HG02938 (cell line): ENCODE results near the gene PAPLN.

Experiments
- ATAC-seq: cut with Tn5 transposase; IDR thresholded peaks from one replicate; pipeline ENCODE4 v1.9.1; 2021; ENCODE audit warnings: mild to moderate bottlenecking, moderate library complexity; ENCODE audit not compliant: unreplicated experiment

PAPLN gene

GRCh38 chr14:73258076-73258475, 20.8 kb downstream of the PAPLN start:
- ATAC-seq, result no peak

DNA sequence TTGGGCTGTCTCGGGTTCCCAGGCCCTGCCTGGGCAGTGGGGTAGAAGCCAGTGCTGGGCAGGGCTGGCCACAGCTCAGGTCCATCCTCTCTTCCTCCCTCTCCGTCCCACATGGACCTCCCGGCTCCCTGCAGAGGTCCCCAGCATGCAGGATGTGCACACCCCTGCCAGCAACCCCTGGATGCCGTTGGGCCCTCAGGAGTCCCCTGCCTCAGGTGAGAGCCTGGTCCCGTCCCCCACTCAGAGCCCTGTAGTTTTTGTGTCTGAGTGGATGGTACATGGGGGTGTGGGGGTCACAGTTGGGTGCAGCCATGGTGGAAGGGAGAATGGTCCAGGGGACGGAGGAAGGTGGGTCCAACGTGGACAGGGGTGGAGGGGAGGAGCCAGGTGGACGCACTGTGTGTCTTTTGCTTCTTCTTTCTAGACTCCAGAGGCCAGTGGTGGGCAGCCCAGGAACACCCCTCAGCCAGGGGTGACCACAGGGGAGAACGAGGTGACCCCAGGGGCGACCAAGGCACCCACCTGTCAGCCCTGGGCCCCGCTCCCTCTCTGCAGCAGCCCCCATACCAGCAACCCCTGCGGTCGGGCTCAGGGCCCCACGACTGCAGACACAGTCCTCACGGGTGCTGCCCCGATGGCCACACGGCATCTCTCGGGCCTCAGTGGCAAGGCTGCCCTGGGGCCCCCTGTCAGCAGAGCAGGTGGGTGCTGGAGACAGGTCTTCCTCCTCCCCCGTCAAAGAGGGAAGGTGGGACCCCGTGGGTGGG, 21.7 kb downstream of the PAPLN start:
- ATAC-seq, result no peak

- no peak for ATAC-seq
These were observed 22.5 kb downstream of the PAPLN start for GRCh38 chr14:73259837-73260236.

DNA sequence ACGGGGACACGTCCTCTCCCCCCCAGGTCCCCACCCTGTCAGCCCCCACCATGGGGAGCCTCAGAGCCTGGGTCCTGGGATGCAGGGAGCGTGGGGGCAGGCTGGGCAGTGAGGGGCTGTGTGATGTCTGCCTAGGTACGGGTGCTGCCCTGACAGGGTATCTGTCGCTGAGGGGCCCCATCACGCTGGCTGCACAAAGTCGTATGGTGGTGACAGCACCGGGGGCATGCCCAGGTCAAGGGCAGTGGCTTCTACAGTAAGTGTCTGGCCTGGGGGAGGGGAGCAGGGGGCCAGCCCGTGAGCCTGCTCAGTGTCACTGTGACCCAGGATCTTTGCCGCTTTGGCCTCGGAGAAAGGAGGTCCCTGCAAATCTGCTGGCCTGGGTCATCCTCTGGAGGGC, 23.3 kb downstream of the PAPLN start:
- no peak for ATAC-seq

DNA sequence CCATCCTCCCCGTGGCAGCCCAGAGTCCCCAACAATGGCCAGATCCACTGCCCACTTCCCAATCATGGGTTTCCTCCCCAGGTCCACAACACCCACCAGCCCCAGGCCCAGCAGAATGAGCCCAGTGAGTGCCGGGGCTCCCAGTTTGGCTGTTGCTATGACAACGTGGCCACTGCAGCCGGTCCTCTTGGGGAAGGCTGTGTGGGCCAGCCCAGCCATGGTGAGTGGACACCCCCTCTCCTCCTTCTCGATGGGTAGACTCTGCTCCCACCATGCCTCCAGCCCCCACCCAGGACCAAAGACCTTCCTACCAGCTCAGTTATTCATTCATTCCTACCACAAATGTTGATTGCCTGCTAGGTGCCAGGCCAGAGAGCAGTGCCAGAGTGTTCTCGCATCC, 23.8 kb downstream of the PAPLN start:
- no peak for ATAC-seq

DNA sequence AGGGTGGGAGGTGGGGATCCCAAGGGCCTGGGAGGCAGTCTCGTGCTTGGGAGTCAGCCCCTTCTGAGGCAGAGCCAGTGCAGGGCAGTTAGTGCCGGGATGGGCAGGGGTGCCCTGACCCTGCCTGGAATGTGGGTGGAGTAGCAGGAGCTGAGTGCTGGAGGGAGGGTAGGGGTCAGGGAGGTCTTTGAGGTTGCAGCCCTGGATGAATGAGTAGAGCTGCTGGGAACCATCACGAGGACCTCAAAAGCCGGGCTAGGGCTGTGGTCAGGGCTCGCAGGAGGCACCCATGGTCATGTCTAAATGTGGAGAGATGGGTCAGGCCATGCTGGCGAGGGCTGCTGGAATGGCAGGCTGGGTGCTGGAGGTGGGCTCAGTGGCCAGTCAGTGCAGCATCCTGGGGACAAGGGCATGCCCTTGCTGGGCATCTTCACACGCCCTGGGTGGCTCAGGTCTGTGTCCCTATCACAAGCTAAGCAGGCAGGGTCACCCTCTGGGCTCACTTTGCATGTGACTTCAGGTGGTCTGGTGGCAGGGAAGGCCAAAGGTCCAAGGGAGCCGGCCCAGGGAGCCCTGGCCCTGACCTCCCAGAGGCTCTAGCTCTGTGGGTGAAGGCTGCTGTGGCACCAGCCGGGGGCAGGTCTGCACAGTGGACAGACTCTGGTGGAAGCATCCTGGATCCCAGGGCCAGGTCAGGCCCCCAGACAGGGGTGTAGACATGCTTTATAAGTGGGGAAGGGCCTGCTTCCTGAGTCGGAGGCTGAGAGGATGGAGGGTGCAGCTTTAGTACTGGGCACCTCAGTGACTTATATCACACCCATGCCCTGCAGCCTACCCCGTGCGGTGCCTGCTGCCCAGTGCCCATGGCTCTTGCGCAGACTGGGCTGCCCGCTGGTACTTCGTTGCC, 24.5 kb downstream of the PAPLN start:
- no peak for ATAC-seq

- ATAC-seq, result no peak
These were observed 25.3 kb downstream of the PAPLN start for GRCh38 chr14:73262427-73263183.

DNA sequence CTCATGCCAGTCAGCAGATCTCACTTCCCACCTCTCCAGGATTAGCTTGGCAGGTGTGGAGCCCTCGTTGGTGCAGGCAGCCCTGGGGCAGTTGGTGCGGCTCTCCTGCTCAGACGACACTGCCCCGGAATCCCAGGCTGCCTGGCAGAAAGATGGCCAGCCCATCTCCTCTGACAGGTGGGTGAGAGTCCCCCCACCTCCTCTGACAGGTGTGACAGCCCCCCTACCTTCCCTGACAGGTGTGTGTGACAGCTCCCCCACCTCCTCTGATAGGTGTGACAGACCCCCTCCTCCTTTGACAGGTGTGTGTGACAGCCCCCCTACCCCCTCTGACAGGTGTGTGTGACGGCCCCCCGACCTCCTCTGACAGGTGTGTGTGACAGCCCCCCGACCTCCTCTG, 26.3 kb downstream of the PAPLN start:
- no peak for ATAC-seq

DNA sequence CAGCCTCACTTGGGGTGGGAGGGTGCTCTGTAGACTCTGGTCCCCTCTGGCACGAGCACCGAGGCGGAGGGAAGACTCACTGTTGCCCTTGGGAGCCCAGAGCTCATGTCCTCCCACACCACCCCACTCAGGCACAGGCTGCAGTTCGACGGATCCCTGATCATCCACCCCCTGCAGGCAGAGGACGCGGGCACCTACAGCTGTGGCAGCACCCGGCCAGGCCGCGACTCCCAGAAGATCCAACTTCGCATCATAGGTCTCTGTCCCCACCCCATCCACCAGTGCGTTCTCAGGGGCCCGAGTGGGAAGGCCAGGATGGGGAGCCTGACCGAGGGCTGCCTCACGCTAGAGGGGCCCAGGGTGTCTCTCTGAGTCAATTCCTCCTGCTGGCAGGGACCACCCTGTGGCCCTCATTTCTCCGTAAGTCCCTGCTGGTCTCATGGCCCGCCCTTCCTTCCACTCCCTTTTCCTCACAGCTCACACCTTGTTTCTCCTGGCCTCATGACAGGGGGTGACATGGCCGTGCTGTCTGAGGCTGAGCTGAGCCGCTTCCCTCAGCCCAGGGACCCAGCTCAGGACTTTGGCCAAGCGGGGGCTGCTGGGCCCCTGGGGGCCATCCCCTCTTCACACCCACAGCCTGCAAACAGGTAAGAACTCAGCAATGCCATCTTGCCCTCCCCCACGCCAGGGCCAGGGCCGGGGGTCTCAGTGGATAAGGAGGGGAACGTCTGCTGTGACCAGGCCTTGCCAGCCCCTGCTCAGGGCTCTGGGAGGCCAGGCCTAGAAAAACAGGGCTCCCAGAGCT, 27.0 kb downstream of the PAPLN start:
- ATAC-seq, result no peak

GRCh38 chr14:73264885-73265720, 27.8 kb downstream of the PAPLN start:
- no peak for ATAC-seq

DNA sequence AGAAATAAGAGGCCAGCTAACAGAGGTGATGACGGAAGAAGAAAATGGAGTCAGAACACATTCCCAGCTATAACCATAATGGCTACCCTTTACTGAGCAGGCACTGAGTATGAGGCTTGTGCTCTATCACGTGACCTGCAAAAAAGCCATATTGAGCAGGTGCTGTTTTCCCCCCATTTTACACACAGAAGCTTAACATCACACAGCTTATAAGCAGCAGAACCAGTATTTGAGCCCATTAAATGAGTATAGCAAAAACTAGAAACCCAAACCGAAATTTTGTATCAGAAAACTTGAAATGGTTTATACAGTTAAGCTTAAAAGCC, 28.4 kb downstream of the PAPLN start:
- no peak for ATAC-seq

DNA sequence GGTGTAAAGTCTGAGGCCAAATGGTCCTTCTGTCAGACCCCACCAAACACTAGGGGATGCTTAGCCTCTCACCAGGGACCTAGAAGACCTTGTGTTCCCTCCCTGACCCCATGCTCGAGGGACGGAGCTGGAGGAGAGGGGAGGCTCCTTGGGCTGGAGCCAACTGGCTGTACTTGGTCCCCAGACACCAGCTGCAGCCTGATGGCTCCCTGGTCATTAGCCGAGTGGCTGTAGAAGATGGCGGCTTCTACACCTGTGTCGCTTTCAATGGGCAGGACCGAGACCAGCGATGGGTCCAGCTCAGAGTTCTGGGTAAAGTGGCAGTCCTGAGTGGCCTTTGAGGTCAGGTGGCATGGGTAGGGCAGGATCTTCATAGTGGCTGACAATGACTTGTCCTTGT, 29.0 kb downstream of the PAPLN start:
- no peak for ATAC-seq

DNA sequence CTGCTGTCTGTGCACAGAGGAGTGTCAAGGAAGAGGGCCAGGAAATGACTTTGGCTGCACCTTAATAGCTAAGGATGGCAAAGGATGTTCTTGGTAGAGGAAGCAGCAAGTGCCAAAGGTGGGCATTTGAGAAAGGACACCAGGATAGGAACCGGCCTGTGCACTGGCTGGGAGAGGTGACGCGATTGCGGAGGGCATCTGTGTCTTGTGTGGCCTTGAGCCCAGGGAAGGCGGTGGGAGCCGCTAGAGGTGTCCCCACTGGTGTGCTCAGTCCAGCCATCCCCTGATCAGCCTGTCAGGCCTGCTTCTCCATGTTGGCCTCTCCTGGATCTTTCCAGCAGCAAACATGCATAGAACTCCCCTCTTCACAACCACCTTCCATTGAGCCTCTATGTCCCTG, 30.2 kb downstream of the PAPLN start:
- ATAC-seq, result no peak

DNA sequence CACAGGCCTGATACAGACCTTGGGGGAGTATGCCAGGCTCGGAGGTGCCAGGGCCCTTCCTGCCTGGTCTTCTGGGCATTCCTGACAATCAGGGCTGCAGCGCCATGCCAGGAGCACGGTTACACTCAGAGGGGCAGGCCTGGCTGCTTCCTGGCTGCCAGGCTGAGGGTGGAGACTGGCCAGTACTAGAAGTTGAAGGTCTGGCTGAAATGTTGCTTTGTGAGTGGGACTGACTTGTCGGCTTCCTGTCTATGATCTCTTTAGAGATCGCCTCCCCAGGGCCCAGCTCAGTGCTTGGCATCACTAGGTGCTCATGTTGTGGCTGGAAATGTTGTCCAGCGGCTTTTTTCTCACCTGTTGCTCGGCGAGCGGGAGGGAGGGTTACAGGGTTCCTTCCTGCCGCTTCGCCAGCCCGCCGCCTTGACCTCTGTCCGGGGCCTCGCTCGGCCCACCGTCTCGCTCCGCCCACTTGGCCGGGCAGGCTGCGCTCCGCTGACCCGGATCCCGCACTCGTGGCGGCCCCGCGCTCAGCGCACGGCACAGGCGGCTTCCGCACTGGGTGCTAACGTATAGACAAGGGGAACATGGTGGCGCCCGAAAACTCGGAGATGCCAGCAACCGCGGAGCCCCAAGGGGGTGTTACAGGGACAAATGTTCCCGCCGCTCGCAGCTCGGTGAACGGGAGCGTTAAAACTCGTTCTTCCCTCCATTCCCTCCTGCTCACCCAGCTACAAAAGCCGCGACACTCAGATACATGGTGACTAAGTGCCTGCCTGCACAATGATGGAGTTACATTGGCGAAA, 32.6 kb downstream of the PAPLN start:
- ATAC-seq, result peak; percentile 45

DNA sequence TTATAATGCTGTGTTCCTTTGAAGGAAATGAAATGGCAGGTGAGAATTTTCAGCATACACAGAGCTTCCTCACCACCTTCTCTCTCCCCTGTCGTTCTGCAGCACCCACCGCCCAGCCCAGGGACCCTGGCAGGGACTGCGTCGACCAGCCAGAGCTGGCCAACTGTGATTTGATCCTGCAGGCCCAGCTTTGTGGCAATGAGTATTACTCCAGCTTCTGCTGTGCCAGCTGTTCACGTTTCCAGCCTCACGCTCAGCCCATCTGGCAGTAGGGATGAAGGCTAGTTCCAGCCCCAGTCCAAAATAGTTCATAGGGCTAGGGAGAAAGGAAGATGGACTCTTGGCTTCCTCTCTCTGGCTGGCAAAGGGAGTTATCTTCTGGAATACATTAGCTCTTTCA, 35.1 kb downstream of the PAPLN start:
- ATAC-seq, result no peak

DNA sequence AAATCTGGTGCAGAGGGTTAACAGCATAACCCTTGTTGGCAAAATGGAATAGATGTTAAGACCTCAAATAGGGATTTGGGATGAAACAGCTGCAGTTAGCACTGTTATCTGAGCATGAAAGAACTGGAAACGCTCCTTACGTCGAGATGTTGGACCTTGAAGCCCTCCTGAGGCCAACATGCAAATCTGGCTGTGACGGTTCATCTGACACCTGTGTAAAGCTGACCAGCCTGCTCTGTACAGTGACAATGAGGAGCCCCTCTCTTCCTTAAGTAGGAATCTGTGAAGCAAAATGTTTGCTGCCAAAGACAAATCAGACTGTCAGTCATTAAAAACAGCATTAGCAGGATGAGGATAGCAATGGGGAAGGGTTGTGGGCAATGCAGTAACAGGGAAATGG, 36.5 kb downstream of the PAPLN start:
- no peak for ATAC-seq

DNA sequence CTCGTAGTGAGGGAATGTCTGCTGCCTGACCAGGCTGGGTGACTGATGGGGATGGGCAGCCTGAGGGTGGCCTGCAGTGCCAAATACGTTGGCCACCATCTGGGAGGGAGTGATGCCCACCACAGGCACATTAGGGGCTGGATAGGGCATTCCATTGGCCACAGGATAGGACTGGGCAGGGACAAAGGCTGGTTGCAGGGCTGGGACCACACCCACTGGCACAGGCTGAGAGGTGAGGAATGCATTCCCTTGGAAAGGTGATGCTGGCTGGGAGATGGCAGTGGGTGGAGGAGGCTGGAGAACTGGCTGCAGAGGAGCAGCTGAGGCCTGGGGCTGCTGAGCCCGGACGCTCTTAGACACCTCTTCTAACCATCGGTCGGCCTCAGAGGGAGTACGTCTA, 39.5 kb downstream of the PAPLN start:
- no peak for ATAC-seq

DNA sequence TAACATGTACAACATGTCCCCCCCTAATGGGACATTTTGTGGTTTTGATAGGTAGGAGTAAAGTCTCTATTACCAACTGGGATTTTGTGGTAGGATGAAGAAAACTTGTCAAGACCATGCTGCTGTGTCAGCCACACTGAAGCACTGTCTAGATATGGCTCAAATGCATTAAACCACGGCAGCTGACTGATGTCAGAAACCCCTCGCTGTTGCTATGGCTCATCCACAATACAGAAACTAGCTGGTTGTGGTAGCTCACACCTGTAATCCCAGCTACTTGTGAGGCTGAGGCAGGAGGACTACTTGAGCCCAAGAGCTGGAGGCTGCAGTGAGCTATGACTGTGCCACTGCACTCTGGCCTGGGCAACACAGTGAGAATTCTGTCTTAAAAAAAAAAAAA, 40.1 kb downstream of the PAPLN start:
- ATAC-seq, result no peak

- ATAC-seq, result no peak
These were observed 43.6 kb downstream of the PAPLN start for GRCh38 chr14:73280903-73281302.
